Measurements from ENCODE around the gene SMG9.
A peak's percentile ranks its signal among the peaks of the same experiment; 100 is the strongest.

The SMG9 gene

GRCh38 chr19:43779147-43779819, 24.5 kb upstream of the SMG9 start (continued):
- TF ChIP-seq ZNF148 (tag by site-specific recombination; IDR thresholded peaks at IDR 0.05; ENCODE audit: borderline replicate concordance) (0 out of 2 replicates have a peak, but pooled peaks have one; percentile 42), KLF16 (tag by site-specific recombination; IDR thresholded peaks at IDR 0.05) (no peak), HIC1 (tag by site-specific recombination; IDR thresholded peaks at IDR 0.05) (peak; percentile 96), ZNF391 (tag by site-specific recombination; IDR thresholded peaks at IDR 0.05; ENCODE audit: borderline replicate concordance, low read depth) (no peak), BCL11A (tag by site-specific recombination; IDR thresholded peaks at IDR 0.05; ENCODE audit: low read depth) (0 out of 2 replicates have a peak, but pooled peaks have one; percentile 51), ZNF521 (tag by site-specific recombination; IDR thresholded peaks at IDR 0.05) (0 out of 2 replicates have a peak, but pooled peaks have one; percentile 51)

GRCh38 chr19:43778651-43779050, 23.9 kb upstream of the SMG9 start:
- Histone ChIP-seq H3K4me1 (ENCODE audit: control insufficient read depth, insufficient read depth, low read length) (peaks cover 10% of the 10 kb centered on the region; the same call in 1 of the 2 replicates), H3K27ac (ENCODE audit: extremely low read depth, low read depth, low read length) (no peak overlapping the region), H3K36me3 (ENCODE audit: control insufficient read depth in 2 of 2, insufficient read depth in 1 of 2, low read length in 2 of 2) (no peaks in the 10 kb centered on the region), H3K9me3 (ENCODE audit: control insufficient read depth, insufficient read depth, low read depth, low read length) (no peaks in the 10 kb centered on the region), H3K4me3 (ENCODE audit: low read depth, low read length) (no peak overlapping the region)
- POLR2A ChIA-PET = interaction anchor here (1.2 to 2.0 kb wide), 2 partner anchors 24 to 27 kb away, joined by 3 to 6 read pairs; partner anchors contain the start of gene SMG9
- CTCF ChIA-PET = interaction anchor here (0.7 to 17.4 kb wide), 9 partner anchors 12 to 259 kb away, joined by 3 to 203 read pairs (median 4); no protein-coding TSS in a partner anchor
- TF ChIP-seq ZNF654 (tag by site-specific recombination; IDR thresholded peaks at IDR 0.05; ENCODE audit: low read depth) (no peak), BCL11B (tag by site-specific recombination; IDR thresholded peaks at IDR 0.05; ENCODE audit: low read depth) (no peak), ZNF518A (tag by site-specific recombination; conservative IDR thresholded peaks at IDR 0.05; ENCODE audit: low read depth) (no peak), ZNF37A (tag by site-specific recombination; IDR thresholded peaks at IDR 0.05) (no peak), GLI2 (tag by site-specific recombination; IDR thresholded peaks at IDR 0.05; ENCODE audit: borderline replicate concordance, low read depth) (no peak), ZBTB26 (tag by site-specific recombination; optimal IDR thresholded peaks at IDR 0.05) (no peak), INSM2 (tag by site-specific recombination; IDR thresholded peaks at IDR 0.05) (no peak), ZNF202 (tag by site-specific recombination; IDR thresholded peaks at IDR 0.05; ENCODE audit: borderline replicate concordance) (no peak), ZBTB6 (tag by site-specific recombination; IDR thresholded peaks at IDR 0.05) (no peak), KLF10 (tag by site-specific recombination; IDR thresholded peaks at IDR 0.05) (no peak), ZNF639 (tag by site-specific recombination; IDR thresholded peaks at IDR 0.05) (no peak), KLF1 (tag by site-specific recombination; IDR thresholded peaks at IDR 0.05) (no peak), ZNF585B (tag by site-specific recombination; IDR thresholded peaks at IDR 0.05) (no peak)
